Measurements from ENCODE around the gene DNAJC9.

DNA sequence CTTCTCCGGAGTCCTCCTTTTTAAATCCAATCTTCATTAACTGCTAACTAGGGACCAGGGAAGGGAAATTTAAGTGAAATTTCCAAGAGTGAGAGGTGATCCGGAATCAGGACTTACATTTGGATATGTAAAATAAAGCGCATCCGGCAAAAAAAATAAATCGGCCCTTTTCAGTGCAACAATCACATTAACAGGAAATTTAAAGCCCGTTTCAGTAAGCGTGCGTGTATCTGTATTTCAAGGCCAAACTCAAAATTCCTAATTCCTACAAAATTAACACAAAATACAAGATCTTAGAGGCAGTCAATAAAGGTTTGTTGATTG is 771 bp downstream of the DNAJC9 start:
- TF ChIP-seq CTCF (conservative IDR thresholded peaks at IDR 0.05), result no peak
- TF ChIP-seq EZH2 (IDR thresholded peaks at IDR 0.05; ENCODE audit: low read depth), result no peak

Measured in PC-9 (cell line).